BLaER1 (cell line): ENCODE data around the gene CD5L.

Source experiments
- H3K27ac ChIP-seq: shearing (Covaris generic); formaldehyde crosslinking; 2 replicates; pipeline ENCODE4 v1.8.1; 2022
- H3K27me3 ChIP-seq: shearing (Covaris generic); formaldehyde crosslinking; 2 replicates; pipeline ENCODE4 v1.8.1; 2022
- H3K36me3 ChIP-seq: shearing (Covaris generic); formaldehyde crosslinking; 2 replicates; pipeline ENCODE4 v1.8.1; 2022
- H3K4me1 ChIP-seq: shearing (Covaris generic); formaldehyde crosslinking; 2 replicates; pipeline ENCODE4 v1.8.1; 2022
- H3K4me2 ChIP-seq: shearing (Covaris generic); formaldehyde crosslinking; 2 replicates; pipeline ENCODE4 v1.8.1; 2022
- H3K4me3 ChIP-seq: shearing (Covaris generic); formaldehyde crosslinking; 2 replicates; pipeline ENCODE4 v1.8.1; 2022
- H3K9ac ChIP-seq: shearing (Covaris generic); formaldehyde crosslinking; 2 replicates; pipeline ENCODE4 v1.8.1; 2022
- H3K9me3 ChIP-seq: shearing (Covaris generic); formaldehyde crosslinking; 2 replicates; pipeline ENCODE4 v1.8.1; 2022
- H4K20me1 ChIP-seq: shearing (Covaris generic); formaldehyde crosslinking; 2 replicates; pipeline ENCODE4 v1.8.1; 2022
- Cebpa-rat ChIP-seq: shearing (Covaris generic); IDR thresholded peaks from 2 replicates; pipeline ENCODE4 v1.8.1; 2022

CD5L gene

GRCh38 chr1:157841708-157842107 is at the start of gene CD5L:
Gene CD5L (minus strand): TSS chr1:157841808. CDS start chr1:157841701, 107 bp downstream.
- no peak within 1 kb of the TSS for H3K4me2 ChIP-seq

DNA sequence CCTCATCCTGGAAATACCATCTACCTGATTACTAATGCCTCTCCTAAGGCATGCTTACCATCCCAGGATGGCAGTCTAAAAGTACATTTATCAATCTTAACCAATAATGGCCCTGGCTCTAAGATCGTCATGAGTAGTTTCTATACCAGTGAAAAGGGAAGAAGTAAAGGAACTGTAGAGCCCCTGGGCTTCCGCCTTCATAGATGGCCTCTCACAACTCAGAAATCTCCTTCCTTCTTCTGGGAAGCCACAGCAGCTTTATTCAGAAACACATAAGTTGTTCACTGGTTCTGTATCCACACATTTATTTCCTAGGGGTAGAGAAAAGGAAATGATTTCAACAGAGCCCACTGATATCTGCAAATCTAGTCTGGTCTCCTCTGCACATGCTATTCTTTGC is 41.0 kb upstream of the CD5L start:
- Histone ChIP-seq H4K20me1 (no peaks in the 10 kb centered on the region), H3K4me1 (no peaks in the 10 kb centered on the region), H3K4me2 (no peak overlapping the region), H3K9me3 (no peaks in the 10 kb centered on the region), H3K27ac (no peak overlapping the region), H3K9ac (no peak overlapping the region), H3K36me3 (no peaks in the 10 kb centered on the region), H3K4me3 (no peak overlapping the region), H3K27me3 (no peaks in the 10 kb centered on the region)
- no peak for TF ChIP-seq Cebpa-rat

More at GRCh38 chr1:157841708-157842107, at the start of gene CD5L:
- Histone ChIP-seq H4K20me1 (no peaks in the 10 kb centered on the region), H3K9me3 (no peaks in the 10 kb centered on the region), H3K9ac (no peak within 1 kb of the TSS), H3K4me3 (no peak within 1 kb of the TSS), H3K27ac (no peak within 1 kb of the TSS), H3K4me1 (no peaks in the 10 kb centered on the region), H3K36me3 (no peaks in the 10 kb centered on the region), H3K27me3 (no peaks in the 10 kb centered on the region)
- TF ChIP-seq Cebpa-rat = no peak

DNA sequence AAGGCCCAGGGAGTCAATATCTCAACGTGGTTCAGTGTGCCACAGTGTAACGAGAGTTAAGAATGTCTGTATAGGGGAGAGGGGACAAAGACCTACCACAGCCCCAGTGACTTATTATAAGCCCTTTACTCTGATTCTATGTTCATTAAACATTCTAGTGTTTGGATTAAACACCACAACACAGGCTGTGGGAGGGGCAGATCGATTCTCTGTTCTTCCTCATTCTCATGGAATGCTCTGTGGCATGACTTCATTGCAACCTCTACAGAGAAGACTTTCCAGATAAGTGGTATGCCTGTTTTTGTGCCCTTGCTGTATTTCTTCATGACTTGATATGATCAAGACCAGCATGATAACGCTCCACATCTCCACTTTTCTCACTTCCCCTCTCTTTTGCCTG is 39.0 kb upstream of the CD5L start:
- H3K4me1 ChIP-seq = no peaks in the 10 kb centered on the region
- H3K36me3 ChIP-seq = no peaks in the 10 kb centered on the region
- H3K9me3 ChIP-seq = no peaks in the 10 kb centered on the region
- H3K4me3 ChIP-seq = no peak overlapping the region
- no peak overlapping the region for H3K9ac ChIP-seq
- no peak for TF ChIP-seq Cebpa-rat
- no peak overlapping the region for H3K4me2 ChIP-seq
- no peaks in the 10 kb centered on the region for H4K20me1 ChIP-seq
- no peaks in the 10 kb centered on the region for H3K27me3 ChIP-seq
- no peak overlapping the region for H3K27ac ChIP-seq

- no peaks in the 10 kb centered on the region for H4K20me1 ChIP-seq
- TF ChIP-seq Cebpa-rat = no peak
- H3K4me2 ChIP-seq = no peak overlapping the region
- no peaks in the 10 kb centered on the region for H3K36me3 ChIP-seq
- no peak overlapping the region for H3K27ac ChIP-seq
- H3K9ac ChIP-seq = no peak overlapping the region
- no peak overlapping the region for H3K4me3 ChIP-seq
- H3K9me3 ChIP-seq = no peaks in the 10 kb centered on the region
- no peaks in the 10 kb centered on the region for H3K4me1 ChIP-seq
- H3K27me3 ChIP-seq = no peaks in the 10 kb centered on the region
Observed at GRCh38 chr1:157878059-157878458, 36.5 kb upstream of the CD5L start.

GRCh38 chr1:157870490-157870889 is 28.9 kb upstream of the CD5L start:
- Histone ChIP-seq H3K4me2 (no peak overlapping the region), H3K27me3 (no peaks in the 10 kb centered on the region), H3K36me3 (no peaks in the 10 kb centered on the region), H3K9me3 (no peaks in the 10 kb centered on the region), H3K4me3 (no peak overlapping the region), H3K27ac (no peak overlapping the region), H3K9ac (no peak overlapping the region), H3K4me1 (no peaks in the 10 kb centered on the region), H4K20me1 (no peaks in the 10 kb centered on the region)
- TF ChIP-seq Cebpa-rat = no peak

- no peak overlapping the region for H3K27ac ChIP-seq
Observed at GRCh38 chr1:157868654-157869053, 27.0 kb upstream of the CD5L start.

GRCh38 chr1:157862114-157863070 is 20.8 kb upstream of the CD5L start:
- Histone ChIP-seq H3K36me3 (no peaks in the 10 kb centered on the region), H3K9me3 (no peaks in the 10 kb centered on the region)

More at GRCh38 chr1:157868654-157869053, 27.0 kb upstream of the CD5L start:
- no peaks in the 10 kb centered on the region for H3K36me3 ChIP-seq
- H3K9me3 ChIP-seq = no peaks in the 10 kb centered on the region
- H4K20me1 ChIP-seq = no peaks in the 10 kb centered on the region
- H3K9ac ChIP-seq = no peak overlapping the region
- no peaks in the 10 kb centered on the region for H3K27me3 ChIP-seq
- no peak overlapping the region for H3K4me2 ChIP-seq
- H3K4me3 ChIP-seq = no peak overlapping the region
- no peak for TF ChIP-seq Cebpa-rat
- H3K4me1 ChIP-seq = no peaks in the 10 kb centered on the region

GRCh38 chr1:157856538-157856937 is 14.9 kb upstream of the CD5L start:
- no peak for TF ChIP-seq Cebpa-rat
- H3K27me3 ChIP-seq = no peaks in the 10 kb centered on the region
- no peak overlapping the region for H3K4me2 ChIP-seq
- H3K4me1 ChIP-seq = no peaks in the 10 kb centered on the region
- H3K9me3 ChIP-seq = no peaks in the 10 kb centered on the region
- no peak overlapping the region for H3K27ac ChIP-seq
- H3K4me3 ChIP-seq = no peak overlapping the region
- no peak overlapping the region for H3K9ac ChIP-seq
- no peaks in the 10 kb centered on the region for H3K36me3 ChIP-seq
- H4K20me1 ChIP-seq = no peaks in the 10 kb centered on the region

More at GRCh38 chr1:157862114-157863070, 20.8 kb upstream of the CD5L start:
- H3K9ac ChIP-seq = no peak overlapping the region
- no peak for TF ChIP-seq Cebpa-rat
- H3K4me3 ChIP-seq = no peak overlapping the region
- no peak overlapping the region for H3K4me2 ChIP-seq
- H3K27ac ChIP-seq = no peak overlapping the region
- H3K4me1 ChIP-seq = no peaks in the 10 kb centered on the region
- no peaks in the 10 kb centered on the region for H3K27me3 ChIP-seq
- H4K20me1 ChIP-seq = no peaks in the 10 kb centered on the region

DNA sequence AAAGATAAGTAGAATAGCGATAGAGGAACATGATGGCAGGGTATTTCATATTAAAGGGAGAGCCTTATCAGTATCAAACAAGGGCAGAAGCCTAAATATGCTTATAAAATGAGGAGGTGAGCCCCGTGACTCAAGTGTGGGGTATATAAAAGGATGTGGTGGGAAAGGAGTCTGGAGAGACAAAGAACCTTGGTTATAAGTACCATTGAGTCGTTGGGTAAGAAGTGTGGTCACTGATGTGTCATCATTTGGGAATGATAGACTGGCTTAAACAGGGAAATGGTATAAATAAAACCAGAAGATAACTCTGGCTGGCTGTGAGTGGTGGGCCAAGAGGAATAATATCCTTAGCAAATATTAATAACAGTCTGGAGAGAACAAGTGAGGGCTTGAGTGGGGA is 10.9 kb upstream of the CD5L start:
- Histone ChIP-seq H3K4me1 (peaks cover 10% of the 10 kb centered on the region), H3K4me3 (no peak overlapping the region), H4K20me1 (no peaks in the 10 kb centered on the region), H3K4me2 (no peak overlapping the region), H3K27me3 (no peaks in the 10 kb centered on the region), H3K27ac (no peak overlapping the region), H3K36me3 (no peaks in the 10 kb centered on the region), H3K9me3 (no peaks in the 10 kb centered on the region), H3K9ac (no peak overlapping the region)
- TF ChIP-seq Cebpa-rat = no peak

DNA sequence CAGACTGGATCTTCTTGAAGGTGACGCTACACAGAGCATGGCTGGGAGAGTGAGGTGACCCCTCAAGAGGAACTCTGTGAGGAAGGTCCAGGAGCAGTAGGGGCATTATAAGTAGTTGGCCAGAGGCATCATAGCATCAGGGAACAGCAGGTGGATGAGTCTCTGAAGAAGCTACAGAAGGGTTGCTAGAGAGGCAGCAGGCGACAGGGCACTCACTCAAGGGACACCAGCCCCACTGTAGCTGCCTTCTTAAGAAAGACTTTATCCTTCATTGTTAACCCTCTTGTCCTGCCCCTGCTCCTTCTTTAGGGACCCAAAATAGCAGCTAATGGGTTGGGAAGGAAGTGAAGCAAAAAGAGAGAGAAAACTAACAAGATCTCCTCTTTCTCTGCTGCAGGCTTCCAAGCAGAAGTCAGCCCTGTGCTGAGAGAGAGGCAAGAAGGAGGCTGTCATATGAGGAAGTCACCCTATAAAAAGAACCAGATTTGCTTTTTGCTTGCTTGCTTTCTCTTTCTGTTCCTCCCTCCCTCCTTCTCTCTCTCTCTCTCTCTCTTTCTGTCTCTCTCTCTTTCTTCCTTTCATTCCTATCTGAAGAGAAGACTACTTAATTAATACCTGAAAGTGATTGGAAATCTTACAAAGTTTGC is 7.7 kb upstream of the CD5L start:
- Histone ChIP-seq H3K4me2 (peak overlapping the region; percentile 35), H3K27ac (0 out of 2 replicates have a peak overlapping the region, but pooled peaks have one; percentile 18)
- no peak for TF ChIP-seq Cebpa-rat

More for the DNA sequence above, 7.7 kb upstream of the CD5L start:
- Histone ChIP-seq H3K36me3 (no peaks in the 10 kb centered on the region), H3K9me3 (no peaks in the 10 kb centered on the region), H3K4me3 (no peak overlapping the region), H3K27me3 (no peaks in the 10 kb centered on the region), H4K20me1 (no peaks in the 10 kb centered on the region), H3K9ac (no peak overlapping the region), H3K4me1 (peaks cover 10% of the 10 kb centered on the region)
